ENCODE data around the gene ITPRIPL1. TPM values are rescaled to one million over a fixed set of nuclear protein-coding genes. Genes with fewer than 3 reads are reported as not detected.
A peak's percentile ranks its signal among the peaks of the same experiment; 100 is the strongest.

ITPRIPL1 gene
- total RNA-seq, 1 experiment from 2014 or later, result 23.5 TPM

- TF ChIP-seq EZH2 (IDR thresholded peaks at IDR 0.05; ENCODE audit: borderline replicate concordance, low read depth, low read length, poor library complexity, severe bottlenecking) (no peak), CTCF (conservative IDR thresholded peaks at IDR 0.05; ENCODE audit: low read depth, low read length) (no peak)
- H3K4me1 ChIP-seq (ENCODE audit: insufficient read depth, low read length, poor library complexity, severe bottlenecking), result peaks cover 15% of the 10 kb centered on the region
- ChIA-PET POLR2A (ENCODE audit: low non-redundant PET) (interaction anchor here (0.7 kb wide), 1 partner anchor 21 kb away, joined by 3 read pairs; no protein-coding TSS in a partner anchor), CTCF (no interaction called here)
- no peak for DNase-seq (ENCODE audit: low spot score)
- intact Hi-C loops (cut with micrococcal nuclease; ENCODE audit: unreplicated experiment), result loop anchor here (1.0 to 2.0 kb wide), 2 partner anchors 40 to 203 kb away; partner anchors contain the start of gene CIAO1
- peak overlapping the region; percentile 94 for H3K4me3 ChIP-seq (ENCODE audit: low read depth, low read length, poor library complexity, severe bottlenecking)
- no peaks in the 10 kb centered on the region for H3K9me3 ChIP-seq (ENCODE audit: low read depth, low read length, poor library complexity, severe bottlenecking)
- TSS peak; percentile 93 for BruUV-seq (replicated peaks)
- peak overlapping the region; percentile 90 for H3K27ac ChIP-seq (ENCODE audit: low read depth, low read length, poor library complexity, severe bottlenecking)
- H3K27me3 ChIP-seq (replicated peaks; ENCODE audit: insufficient read depth, low read depth, low read length, poor library complexity), result no peaks in the 10 kb centered on the region
- H3K36me3 ChIP-seq (ENCODE audit: insufficient read depth, low read length, poor library complexity, severe bottlenecking), result peaks cover 34% of the 10 kb centered on the region
Measured at GRCh38 chr2:96305979-96306308, 19.2 kb upstream of the ITPRIPL1 start.

- DNase-seq (ENCODE audit: low spot score), result no peak
- Histone ChIP-seq H3K36me3 (ENCODE audit: insufficient read depth, low read length, poor library complexity, severe bottlenecking) (peaks cover 30% of the 10 kb centered on the region), H3K4me3 (ENCODE audit: low read depth, low read length, poor library complexity, severe bottlenecking) (peak overlapping the region; percentile 94), H3K27me3 (replicated peaks; ENCODE audit: insufficient read depth, low read depth, low read length, poor library complexity) (no peaks in the 10 kb centered on the region), H3K27ac (ENCODE audit: low read depth, low read length, poor library complexity, severe bottlenecking) (peak overlapping the region; percentile 90), H3K9me3 (ENCODE audit: low read depth, low read length, poor library complexity, severe bottlenecking) (no peaks in the 10 kb centered on the region), H3K4me1 (ENCODE audit: insufficient read depth, low read length, poor library complexity, severe bottlenecking) (peaks cover 15% of the 10 kb centered on the region)
- CTCF ChIA-PET, result no interaction called here
- POLR2A ChIA-PET (ENCODE audit: low non-redundant PET), result interaction anchor here (0.7 kb wide), 1 partner anchor 20 kb away, joined by 3 read pairs; no protein-coding TSS in a partner anchor
- TF ChIP-seq CTCF (conservative IDR thresholded peaks at IDR 0.05; ENCODE audit: low read depth, low read length) (no peak), EZH2 (IDR thresholded peaks at IDR 0.05; ENCODE audit: borderline replicate concordance, low read depth, low read length, poor library complexity, severe bottlenecking) (no peak)
- no TSS peak for BruUV-seq (replicated peaks)
- intact Hi-C loops (cut with micrococcal nuclease; ENCODE audit: unreplicated experiment), result loop anchor here (2.0 kb wide), 1 partner anchor 202 kb away; no protein-coding TSS in a partner anchor
Measured at GRCh38 chr2:96306370-96306769, 18.7 kb upstream of the ITPRIPL1 start.

GRCh38 chr2:96308248-96308647, 16.9 kb upstream of the ITPRIPL1 start:
- intact Hi-C loops (cut with micrococcal nuclease; ENCODE audit: unreplicated experiment), result no loop called here
- no TSS peak for BruUV-seq (replicated peaks)
- no peak for DNase-seq (ENCODE audit: low spot score)
- H3K4me1 ChIP-seq (ENCODE audit: insufficient read depth, low read length, poor library complexity, severe bottlenecking), result peaks cover 15% of the 10 kb centered on the region
- no peak for TF ChIP-seq EZH2 (IDR thresholded peaks at IDR 0.05; ENCODE audit: borderline replicate concordance, low read depth, low read length, poor library complexity, severe bottlenecking)
- TF ChIP-seq CTCF (conservative IDR thresholded peaks at IDR 0.05; ENCODE audit: low read depth, low read length), result no peak
- CTCF ChIA-PET, result no interaction called here
- H3K9me3 ChIP-seq (ENCODE audit: low read depth, low read length, poor library complexity, severe bottlenecking), result no peaks in the 10 kb centered on the region
- H3K4me3 ChIP-seq (ENCODE audit: low read depth, low read length, poor library complexity, severe bottlenecking), result no peak overlapping the region
- H3K27me3 ChIP-seq (replicated peaks; ENCODE audit: insufficient read depth, low read depth, low read length, poor library complexity), result no peaks in the 10 kb centered on the region
- peaks cover 11% of the 10 kb centered on the region for H3K36me3 ChIP-seq (ENCODE audit: insufficient read depth, low read length, poor library complexity, severe bottlenecking)
- no peak overlapping the region for H3K27ac ChIP-seq (ENCODE audit: low read depth, low read length, poor library complexity, severe bottlenecking)
- POLR2A ChIA-PET (ENCODE audit: low non-redundant PET), result no interaction called here

All from A673 (cell line).